BE2C (cell line): Measurements from ENCODE around the gene RUNX3.

Source experiments
- DNase-seq: peaks from one replicate; pipeline ENCODE4 v3.0.0-alpha.2; 2020
- H3K27me3 ChIP-seq: fragments of 250-450 bp; sonication (Bioruptor Pico); 2 replicates; pipeline ENCODE4 v1.5.1; 2020; ENCODE audit warnings: mild to moderate bottlenecking
- H3K36me3 ChIP-seq: fragments of 250-450 bp; sonication (Bioruptor Pico); 2 replicates; pipeline ENCODE4 v1.5.1; 2020; ENCODE audit warnings: mild to moderate bottlenecking
- H3K4me1 ChIP-seq: fragments of 250-450 bp; sonication (Bioruptor Pico); 2 replicates; pipeline ENCODE4 v1.5.1; 2020
- H3K4me3 ChIP-seq: 2 replicates; pipeline ENCODE4 v1.5.1; 2011; ENCODE audit warnings: low read depth, low read length
- H3K9me3 ChIP-seq: fragments of 250-450 bp; sonication (Bioruptor Pico); 2 replicates; pipeline ENCODE4 v1.5.1; 2020
- TF ChIP-seq, protein P1 (sequence below): IDR thresholded peaks from 2 replicates; pipeline ENCODE4 v1.5.1; 2012; ENCODE audit warnings: mild to moderate bottlenecking, low read depth, low read length

Gene RUNX3

DNA sequence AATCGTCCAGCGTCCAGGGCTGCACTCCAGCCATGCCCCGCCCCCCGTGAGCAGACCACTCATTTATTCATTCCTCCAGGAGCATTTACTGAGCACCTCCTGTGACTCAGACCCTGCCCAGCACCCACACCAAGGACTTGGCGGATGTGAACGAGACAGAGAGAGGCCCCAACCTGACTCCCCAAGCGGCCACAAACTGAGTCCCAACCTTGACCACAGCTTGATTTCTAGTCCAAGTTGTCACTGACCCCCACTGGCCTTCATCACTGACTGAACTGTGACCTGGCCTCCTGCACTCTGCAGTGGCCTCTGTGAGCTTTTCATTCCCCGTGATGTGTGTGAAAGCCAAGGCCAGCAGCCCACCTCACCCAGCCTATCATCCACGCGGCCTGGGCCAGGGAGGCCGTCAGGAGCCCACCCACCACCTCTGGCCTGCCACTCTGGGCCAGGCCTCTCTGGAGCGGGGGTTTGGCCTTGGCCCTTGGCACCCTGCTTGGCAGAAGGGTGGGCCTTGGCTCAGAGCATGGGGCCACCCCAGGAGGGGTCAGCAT, 19.3 kb upstream of the RUNX3 start:
- Histone ChIP-seq H3K27me3 (no peaks in the 10 kb centered on the region), H3K36me3 (no peaks in the 10 kb centered on the region), H3K9me3 (no peaks in the 10 kb centered on the region), H3K4me1 (no peaks in the 10 kb centered on the region), H3K4me3 (no peak overlapping the region)
- no peak for DNase-seq
- TF ChIP-seq, protein P1, sequence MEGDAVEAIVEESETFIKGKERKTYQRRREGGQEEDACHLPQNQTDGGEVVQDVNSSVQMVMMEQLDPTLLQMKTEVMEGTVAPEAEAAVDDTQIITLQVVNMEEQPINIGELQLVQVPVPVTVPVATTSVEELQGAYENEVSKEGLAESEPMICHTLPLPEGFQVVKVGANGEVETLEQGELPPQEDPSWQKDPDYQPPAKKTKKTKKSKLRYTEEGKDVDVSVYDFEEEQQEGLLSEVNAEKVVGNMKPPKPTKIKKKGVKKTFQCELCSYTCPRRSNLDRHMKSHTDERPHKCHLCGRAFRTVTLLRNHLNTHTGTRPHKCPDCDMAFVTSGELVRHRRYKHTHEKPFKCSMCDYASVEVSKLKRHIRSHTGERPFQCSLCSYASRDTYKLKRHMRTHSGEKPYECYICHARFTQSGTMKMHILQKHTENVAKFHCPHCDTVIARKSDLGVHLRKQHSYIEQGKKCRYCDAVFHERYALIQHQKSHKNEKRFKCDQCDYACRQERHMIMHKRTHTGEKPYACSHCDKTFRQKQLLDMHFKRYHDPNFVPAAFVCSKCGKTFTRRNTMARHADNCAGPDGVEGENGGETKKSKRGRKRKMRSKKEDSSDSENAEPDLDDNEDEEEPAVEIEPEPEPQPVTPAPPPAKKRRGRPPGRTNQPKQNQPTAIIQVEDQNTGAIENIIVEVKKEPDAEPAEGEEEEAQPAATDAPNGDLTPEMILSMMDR: no peak

DNA sequence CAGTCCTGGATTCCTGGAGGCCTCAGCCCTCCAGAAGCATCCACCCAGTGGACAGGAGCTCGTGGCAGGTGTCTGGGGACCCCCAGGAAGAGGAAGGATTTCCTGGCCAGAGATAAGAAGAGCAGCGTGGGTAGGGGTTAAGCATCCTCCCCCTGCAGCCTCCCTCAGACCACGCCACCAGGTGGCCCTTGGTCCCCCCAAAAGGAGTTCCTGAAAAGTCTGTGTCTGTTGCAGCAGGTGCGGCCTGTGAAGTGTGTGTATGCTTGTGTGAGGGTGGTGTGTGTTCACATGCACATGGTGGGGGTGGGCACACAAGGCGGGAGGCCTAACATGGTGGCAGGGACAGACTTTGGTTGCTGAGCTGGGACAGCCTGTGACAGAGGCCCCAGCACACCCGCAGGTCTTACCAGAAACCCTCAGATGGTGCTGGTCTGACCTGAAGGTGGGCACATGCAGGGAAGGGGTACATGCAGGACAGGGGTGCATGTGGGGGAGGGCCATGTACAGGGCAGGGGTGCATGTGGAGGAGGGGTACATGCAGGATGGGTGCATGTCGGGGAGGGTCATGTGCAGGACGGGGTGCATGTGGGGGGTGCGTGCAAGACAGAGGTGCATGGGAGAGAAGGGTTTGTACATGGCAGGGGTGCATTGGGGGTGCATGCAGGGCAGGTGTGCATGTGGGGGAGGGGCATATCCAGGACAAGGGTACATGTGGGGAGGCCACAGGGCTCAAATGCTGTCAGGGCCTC, 18.2 kb upstream of the RUNX3 start:
- TF ChIP-seq, protein P1: no peak
- H3K4me3 ChIP-seq: no peak overlapping the region
- H3K9me3 ChIP-seq: no peaks in the 10 kb centered on the region
- no peaks in the 10 kb centered on the region for H3K36me3 ChIP-seq
- H3K27me3 ChIP-seq: no peaks in the 10 kb centered on the region
- H3K4me1 ChIP-seq: no peaks in the 10 kb centered on the region
- DNase-seq: no peak

DNA sequence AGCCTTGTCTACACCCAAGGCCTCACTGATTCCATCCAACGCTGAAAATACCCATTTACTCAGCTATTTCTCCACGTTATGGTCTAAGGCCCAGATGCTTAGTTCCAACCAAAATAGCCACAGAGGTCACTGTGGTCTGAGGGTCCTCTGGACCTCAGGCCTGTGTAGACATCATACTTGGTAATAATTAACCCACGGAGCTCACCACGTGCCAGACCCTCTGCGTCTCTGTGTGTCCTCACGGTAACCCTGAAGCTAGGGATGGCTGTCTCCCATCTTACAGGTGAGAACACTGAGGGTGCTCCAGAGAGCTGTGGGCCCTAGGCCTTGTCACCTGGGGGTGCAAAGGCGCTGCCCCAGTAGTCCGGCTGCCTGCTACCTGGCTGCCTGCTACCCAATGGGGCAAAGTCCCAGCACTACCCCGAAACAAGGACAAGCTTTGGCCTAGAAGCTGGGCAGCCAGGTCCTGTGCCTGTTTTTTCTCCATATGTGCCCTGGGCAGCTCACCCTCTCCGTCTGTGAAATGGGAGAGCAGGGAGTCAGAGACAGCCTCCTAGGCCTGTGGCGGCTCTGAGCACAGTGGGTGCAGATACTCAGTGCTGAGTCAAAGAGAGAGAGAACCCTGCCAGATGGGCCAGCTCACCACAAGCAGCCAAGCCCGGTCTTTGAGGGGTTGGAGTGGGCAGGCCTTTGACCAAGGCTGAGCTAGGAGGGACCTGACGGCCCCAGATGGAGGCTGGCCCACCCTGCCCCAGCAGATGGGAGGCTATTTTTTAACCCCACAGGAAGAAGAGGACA, 17.0 kb upstream of the RUNX3 start:
- no peaks in the 10 kb centered on the region for H3K36me3 ChIP-seq

DNA sequence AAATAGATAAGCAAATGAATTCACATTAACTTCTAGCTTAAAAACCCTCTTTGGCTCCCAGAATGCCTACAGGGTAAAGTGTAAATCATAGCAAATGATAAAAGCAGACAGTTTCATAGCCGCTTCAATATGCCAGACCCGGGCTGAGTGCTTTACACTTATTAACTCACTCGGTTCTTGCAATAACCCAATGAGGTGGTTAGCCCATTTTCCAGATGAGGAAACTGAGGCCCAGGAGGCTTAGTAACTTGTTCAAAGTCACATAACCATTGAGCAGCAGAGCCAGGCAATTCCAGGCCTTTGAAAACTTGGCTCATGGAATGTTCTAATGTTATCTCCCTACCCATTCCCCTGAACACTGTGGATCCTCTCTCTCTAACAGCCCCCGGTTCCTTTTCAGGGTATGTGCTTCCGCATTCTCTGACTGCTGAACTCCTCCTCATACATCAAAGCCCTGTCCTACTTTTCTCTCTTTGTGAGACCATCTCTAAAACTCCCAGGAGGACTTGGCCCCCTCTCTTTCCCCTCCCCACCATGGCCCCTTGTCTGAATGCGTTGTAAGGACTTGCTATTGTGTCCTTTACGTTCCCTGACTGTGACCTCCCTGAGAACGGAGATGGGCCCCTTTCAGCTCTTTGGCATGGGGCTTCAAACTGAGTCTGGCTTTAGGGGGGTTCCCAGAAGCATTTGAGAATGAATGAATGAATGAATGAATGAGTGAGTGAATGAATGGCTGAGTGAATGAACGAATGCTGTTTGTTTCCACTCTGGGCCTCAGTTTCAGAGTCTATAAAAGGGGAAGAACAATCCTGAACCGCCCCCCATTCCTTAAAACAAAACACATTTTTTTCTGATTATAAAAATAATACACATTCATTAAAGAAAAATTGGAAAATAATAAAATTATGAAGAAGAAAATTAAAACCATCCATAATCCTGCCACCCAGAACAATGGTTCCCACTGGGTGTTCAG, 15.6 kb upstream of the RUNX3 start:
- Histone ChIP-seq H3K36me3 (no peaks in the 10 kb centered on the region), H3K4me3 (no peak overlapping the region), H3K4me1 (no peaks in the 10 kb centered on the region), H3K9me3 (no peaks in the 10 kb centered on the region), H3K27me3 (no peaks in the 10 kb centered on the region)
- no peak for DNase-seq
- TF ChIP-seq, protein P1: no peak

More for the DNA sequence above, 17.0 kb upstream of the RUNX3 start:
- Histone ChIP-seq H3K4me1 (no peaks in the 10 kb centered on the region), H3K4me3 (no peak overlapping the region), H3K9me3 (no peaks in the 10 kb centered on the region), H3K27me3 (no peaks in the 10 kb centered on the region)
- no peak for DNase-seq
- TF ChIP-seq, protein P1: no peak

DNA sequence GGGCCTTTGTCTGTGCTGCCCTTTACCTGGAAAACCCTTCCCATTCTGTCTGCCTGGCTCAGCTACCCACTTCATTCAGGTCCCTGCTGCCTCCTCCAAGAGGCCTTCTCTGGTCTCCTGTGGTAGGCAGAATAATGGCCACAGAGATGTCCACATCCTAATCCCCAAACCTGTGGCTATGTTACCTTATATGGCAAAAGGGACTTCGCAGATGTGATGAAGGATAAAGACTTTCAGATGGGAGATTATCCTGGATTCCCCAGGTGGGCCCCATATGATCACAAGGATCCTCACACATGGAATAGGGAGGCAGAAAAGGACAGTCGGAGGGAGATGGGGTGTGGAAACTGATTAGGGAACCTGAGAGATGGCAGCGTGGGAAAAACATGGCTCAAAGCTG, 14.2 kb upstream of the RUNX3 start:
- Histone ChIP-seq H3K9me3 (no peaks in the 10 kb centered on the region), H3K4me1 (no peaks in the 10 kb centered on the region), H3K4me3 (no peak overlapping the region)

More for the DNA sequence above, 14.2 kb upstream of the RUNX3 start:
- no peaks in the 10 kb centered on the region for H3K27me3 ChIP-seq
- H3K36me3 ChIP-seq: no peaks in the 10 kb centered on the region
- no peak for DNase-seq
- TF ChIP-seq, protein P1: no peak
